NK-92 (cell line): ENCODE measurements around the gene PITPNC1.
"Not testable (repeated sequence)": the region's sequence is repeated elsewhere in the genome, so short reads cannot be mapped to it uniquely, and the experiment has no call there.

ENCODE experiments used
- DNase-seq: peaks from one replicate; lab custom pipeline; 2025; ENCODE audit not compliant: unreplicated experiment; lab: John Stamatoyannopoulos, UW

The PITPNC1 gene

GRCh38 chr17:67366193-67367157 lies 10.6 kb upstream of the PITPNC1 start, which contains the start of gene PSMD12:
TSS of gene PSMD12 (minus strand) at chr17:67366577. CDS start at chr17:67366519, 58 bp downstream.
- DNase-seq = peak; percentile 42

- no peak for DNase-seq
Observed at GRCh38 chr17:67369676-67370075, 7.4 kb upstream of the PITPNC1 start.

- DNase-seq = no peak
Observed at GRCh38 chr17:67372751-67373150, 4.3 kb upstream of the PITPNC1 start.

- peak; percentile 30 for DNase-seq
Observed at GRCh38 chr17:67374329-67375053, 2.6 kb upstream of the PITPNC1 start.

GRCh38 chr17:67375054-67375427 lies 2.0 kb upstream of the PITPNC1 start:
- no peak for DNase-seq

- no peak for DNase-seq
Observed at GRCh38 chr17:67375716-67376115, 1.4 kb upstream of the PITPNC1 start.

- DNase-seq = no peak
Observed at GRCh38 chr17:67376415-67376736, 705 bp upstream of the PITPNC1 start.

- no peak for DNase-seq
Observed at GRCh38 chr17:67377488-67378453, 690 bp downstream of the PITPNC1 start.

GRCh38 chr17:67378454-67379250 lies 1.6 kb downstream of the PITPNC1 start:
- no peak for DNase-seq

GRCh38 chr17:67379251-67379630 lies 2.2 kb downstream of the PITPNC1 start:
- DNase-seq = no peak

- DNase-seq = no peak
Observed at GRCh38 chr17:67381929-67382257, 4.8 kb downstream of the PITPNC1 start.

GRCh38 chr17:67385122-67385988 lies 8.3 kb downstream of the PITPNC1 start:
- no peak for DNase-seq

GRCh38 chr17:67386965-67387551 lies 10.0 kb downstream of the PITPNC1 start:
- DNase-seq = no peak

- DNase-seq = not testable (repeated sequence)
Observed at GRCh38 chr17:67388536-67388935, 11.5 kb downstream of the PITPNC1 start.

GRCh38 chr17:67388986-67389385 lies 11.9 kb downstream of the PITPNC1 start:
- no peak for DNase-seq

GRCh38 chr17:67390006-67390645 lies 13.0 kb downstream of the PITPNC1 start:
- no peak for DNase-seq

- DNase-seq = no peak
Observed at GRCh38 chr17:67390646-67391361, 13.7 kb downstream of the PITPNC1 start.

GRCh38 chr17:67392111-67392510 lies 15.0 kb downstream of the PITPNC1 start:
- DNase-seq = no peak
